Caki2 (cell line): ENCODE data around the gene PPIP5K2. TPM values are rescaled to one million over a fixed set of nuclear protein-coding genes. Genes with fewer than 3 reads are reported as not detected.

Experiments
- DNase-seq: peaks from one replicate; pipeline ENCODE4 v3.0.0-alpha.2; 2015; ENCODE audit warnings: low read depth
- in situ Hi-C: cut with HindIII; loops from 2 replicates; pipeline ENCODE4 v1.10.0; 2016; ENCODE audit warnings: low sequenced_read_pairs, low pct_unique_long_range_greater_than_20kb, mixed read lengths
- total RNA-seq: library from RNA; depleted of rRNA; stranded (reverse); fragments of >200 nt; shearing (Covaris generic); gene quantifications from 2 replicates; pipeline ENCODE4 v1.2.3, GENCODE V29; 2014; ENCODE audit warnings: low replicate concordance; rRNA removed

PPIP5K2 gene
- total RNA-seq, 1 experiment from 2014 or later = 19.4 TPM

- DNase-seq = no peak
- in situ Hi-C loops = no loop called here
These were observed 139.7 kb downstream of the PPIP5K2 start for GRCh38 chr5:103259705-103260355.

- in situ Hi-C loops = no loop called here
- peak; percentile 16 for DNase-seq
These were observed 140.8 kb downstream of the PPIP5K2 start for GRCh38 chr5:103260951-103261350.

Other genes starting within 250 kb of the PPIP5K2 start
- gene GIN1, start 163 bp upstream of the PPIP5K2 start, total RNA-seq = 1.4 and 4.5 TPM in 2 replicates
- 9.8 and 13.6 TPM in 2 replicates for gene MACIR, start 138.5 kb downstream of the PPIP5K2 start, total RNA-seq